ENCODE data around the gene CMYA5. TPM values are rescaled to one million over a fixed set of nuclear protein-coding genes. Genes with fewer than 3 reads are reported as not detected.
"Not testable (repeated sequence)": the region's sequence is repeated elsewhere in the genome, so short reads cannot be mapped to it uniquely, and the experiment has no call there.

The CMYA5 gene
- total and polyA plus RNA-seq, 5 donors from 2014 or later = 0.05 to 0.10 TPM; not detected in 3

- no peaks in the 10 kb centered on the region for H3K36me3 ChIP-seq (ENCODE audit: control insufficient read depth, insufficient read depth, low read length)
- H3K4me3 ChIP-seq (ENCODE audit: low read depth, low read length) = no peak overlapping the region
- Mint-ChIP-seq H3K4me3 (no peak overlapping the region), H3K4me1 (peaks cover 0 to 5% (median under 1%) of the 10 kb centered on the region in 4 donors), H3K36me3 (peaks cover 4% of the 10 kb centered on the region), H3K27ac (no peak overlapping the region), H3K27me3 (no peaks in the 10 kb centered on the region), H3K9me3 (peaks cover 0 to 4% (median 0%) of the 10 kb centered on the region in 7 donors)
- DNase-seq = no peak
- no peak overlapping the region for H3K27ac ChIP-seq (ENCODE audit: insufficient read depth, low read length, poor library complexity, severe bottlenecking)
- H3K9me3 ChIP-seq (ENCODE audit: control insufficient read depth in 2 of 2, low read length in 2 of 2) = no peaks in the 10 kb centered on the region
- ATAC-seq (ENCODE audit: low read depth in 2 of 2) = no peak
- H3K4me1 ChIP-seq (ENCODE audit: control insufficient read depth, insufficient read depth, low read length, poor library complexity, severe bottlenecking) = no peaks in the 10 kb centered on the region
- no peaks in the 10 kb centered on the region for H3K27me3 ChIP-seq (ENCODE audit: control insufficient read depth, insufficient read depth, low read length)
Observed at GRCh38 chr5:79703381-79703645, 13.7 kb downstream of the CMYA5 start.

GRCh38 chr5:79704553-79704952 is 14.9 kb downstream of the CMYA5 start:
- H3K36me3 Mint-ChIP-seq = peaks cover 4% of the 10 kb centered on the region
- no peak overlapping the region for H3K27ac Mint-ChIP-seq
- H3K27me3 Mint-ChIP-seq = no peaks in the 10 kb centered on the region
- H3K27me3 ChIP-seq (ENCODE audit: control insufficient read depth, insufficient read depth, low read length) = no peaks in the 10 kb centered on the region
- H3K4me1 Mint-ChIP-seq = peaks cover 0 to 3% (median under 1%) of the 10 kb centered on the region in 4 donors
- H3K4me1 ChIP-seq (ENCODE audit: control insufficient read depth, insufficient read depth, low read length, poor library complexity, severe bottlenecking) = no peaks in the 10 kb centered on the region
- no peak for DNase-seq
- H3K4me3 ChIP-seq (ENCODE audit: low read depth, low read length) = no peak overlapping the region
- peaks cover 0 to 4% (median 0%) of the 10 kb centered on the region in 7 donors for H3K9me3 Mint-ChIP-seq
- no peaks in the 10 kb centered on the region for H3K36me3 ChIP-seq (ENCODE audit: control insufficient read depth, insufficient read depth, low read length)
- H3K9me3 ChIP-seq (ENCODE audit: control insufficient read depth in 2 of 2, low read length in 2 of 2) = no peaks in the 10 kb centered on the region
- no peak for ATAC-seq (ENCODE audit: low read depth in 2 of 2)
- H3K27ac ChIP-seq (ENCODE audit: insufficient read depth, low read length, poor library complexity, severe bottlenecking) = no peak overlapping the region
- H3K4me3 Mint-ChIP-seq = no peak overlapping the region

GRCh38 chr5:79705632-79706031 is 16.0 kb downstream of the CMYA5 start:
- no peaks in the 10 kb centered on the region for H3K27me3 ChIP-seq (ENCODE audit: control insufficient read depth, insufficient read depth, low read length)
- DNase-seq = no peak
- H3K4me3 ChIP-seq (ENCODE audit: low read depth, low read length) = no peak overlapping the region
- peaks cover 0 to 4% (median 0%) of the 10 kb centered on the region in 7 donors for H3K9me3 Mint-ChIP-seq
- ATAC-seq (ENCODE audit: low read depth in 2 of 2) = no peak
- H3K36me3 ChIP-seq (ENCODE audit: control insufficient read depth, insufficient read depth, low read length) = no peaks in the 10 kb centered on the region
- H3K27ac Mint-ChIP-seq = no peak overlapping the region
- peaks cover 0 to 2% (median 0%) of the 10 kb centered on the region in 4 donors for H3K4me1 Mint-ChIP-seq
- H3K36me3 Mint-ChIP-seq = peaks cover 4% of the 10 kb centered on the region
- H3K4me3 Mint-ChIP-seq = no peak overlapping the region
- H3K9me3 ChIP-seq (ENCODE audit: control insufficient read depth in 2 of 2, low read length in 2 of 2) = no peaks in the 10 kb centered on the region
- no peaks in the 10 kb centered on the region for H3K27me3 Mint-ChIP-seq
- H3K4me1 ChIP-seq (ENCODE audit: control insufficient read depth, insufficient read depth, low read length, poor library complexity, severe bottlenecking) = no peaks in the 10 kb centered on the region
- no peak overlapping the region for H3K27ac ChIP-seq (ENCODE audit: insufficient read depth, low read length, poor library complexity, severe bottlenecking)

GRCh38 chr5:79706317-79706716 is 16.7 kb downstream of the CMYA5 start:
- not testable (repeated sequence) for ATAC-seq (ENCODE audit: low read depth in 2 of 2); H3K9me3 ChIP-seq (ENCODE audit: control insufficient read depth in 2 of 2, low read length in 2 of 2); H3K27me3 Mint-ChIP-seq; H3K27ac Mint-ChIP-seq; H3K36me3 Mint-ChIP-seq; H3K4me3 ChIP-seq (ENCODE audit: low read depth, low read length); H3K36me3 ChIP-seq (ENCODE audit: control insufficient read depth, insufficient read depth, low read length); H3K27ac ChIP-seq (ENCODE audit: insufficient read depth, low read length, poor library complexity, severe bottlenecking); H3K4me3 Mint-ChIP-seq; H3K9me3 Mint-ChIP-seq; H3K4me1 ChIP-seq (ENCODE audit: control insufficient read depth, insufficient read depth, low read length, poor library complexity, severe bottlenecking); H3K4me1 Mint-ChIP-seq; DNase-seq; H3K27me3 ChIP-seq (ENCODE audit: control insufficient read depth, insufficient read depth, low read length)

- Mint-ChIP-seq H3K36me3 (peaks cover 4% of the 10 kb centered on the region), H3K4me1 (peaks cover 0 to 2% (median 0%) of the 10 kb centered on the region in 4 donors), H3K4me3 (no peak overlapping the region), H3K27me3 (peaks cover 5% of the 10 kb centered on the region), H3K27ac (no peak overlapping the region), H3K9me3 (peaks cover 0 to 4% (median 0%) of the 10 kb centered on the region in 7 donors)
- Histone ChIP-seq H3K27me3 (ENCODE audit: control insufficient read depth, insufficient read depth, low read length) (no peaks in the 10 kb centered on the region), H3K4me1 (ENCODE audit: control insufficient read depth, insufficient read depth, low read length, poor library complexity, severe bottlenecking) (no peaks in the 10 kb centered on the region), H3K27ac (ENCODE audit: insufficient read depth, low read length, poor library complexity, severe bottlenecking) (no peak overlapping the region), H3K9me3 (ENCODE audit: control insufficient read depth in 2 of 2, low read length in 2 of 2) (no peaks in the 10 kb centered on the region), H3K36me3 (ENCODE audit: control insufficient read depth, insufficient read depth, low read length) (no peaks in the 10 kb centered on the region), H3K4me3 (ENCODE audit: low read depth, low read length) (no peak overlapping the region)
- ATAC-seq (ENCODE audit: low read depth in 2 of 2) (no peak), DNase-seq (no peak)
Observed at GRCh38 chr5:79707535-79707934, 17.9 kb downstream of the CMYA5 start.

- no peak overlapping the region for H3K4me3 Mint-ChIP-seq
Observed at GRCh38 chr5:79712741-79713140, 23.1 kb downstream of the CMYA5 start.

GRCh38 chr5:79713727-79714126 is 24.1 kb downstream of the CMYA5 start:
- H3K36me3 ChIP-seq (ENCODE audit: control insufficient read depth, insufficient read depth, low read length) = no peaks in the 10 kb centered on the region
- H3K4me3 ChIP-seq (ENCODE audit: low read depth, low read length) = no peak overlapping the region
- no peaks in the 10 kb centered on the region for H3K27me3 ChIP-seq (ENCODE audit: control insufficient read depth, insufficient read depth, low read length)
- no peak overlapping the region for H3K27ac ChIP-seq (ENCODE audit: insufficient read depth, low read length, poor library complexity, severe bottlenecking)
- H3K4me1 ChIP-seq (ENCODE audit: control insufficient read depth, insufficient read depth, low read length, poor library complexity, severe bottlenecking) = no peaks in the 10 kb centered on the region
- H3K4me1 Mint-ChIP-seq = no peaks in the 10 kb centered on the region
- H3K9me3 Mint-ChIP-seq = peaks cover 0 to 2% (median 0%) of the 10 kb centered on the region in 7 donors
- ATAC-seq (ENCODE audit: low read depth in 2 of 2) (no peak), DNase-seq (no peak)
- H3K4me3 Mint-ChIP-seq = no peak overlapping the region
- no peaks in the 10 kb centered on the region for H3K36me3 Mint-ChIP-seq
- no peak overlapping the region for H3K27ac Mint-ChIP-seq
- peaks cover 0 to 1% of the 10 kb centered on the region in 2 experiments for H3K9me3 ChIP-seq (ENCODE audit: control insufficient read depth in 2 of 2, low read length in 2 of 2)
- H3K27me3 Mint-ChIP-seq = peaks cover 10% of the 10 kb centered on the region

More at GRCh38 chr5:79712741-79713140, 23.1 kb downstream of the CMYA5 start:
- H3K4me1 ChIP-seq (ENCODE audit: control insufficient read depth, insufficient read depth, low read length, poor library complexity, severe bottlenecking) = no peaks in the 10 kb centered on the region
- no peak for ATAC-seq (ENCODE audit: low read depth in 2 of 2)
- peaks cover 0 to 2% (median 0%) of the 10 kb centered on the region in 7 donors for H3K9me3 Mint-ChIP-seq
- peaks cover 10% of the 10 kb centered on the region for H3K27me3 Mint-ChIP-seq
- no peak overlapping the region for H3K27ac ChIP-seq (ENCODE audit: insufficient read depth, low read length, poor library complexity, severe bottlenecking)
- H3K36me3 Mint-ChIP-seq = no peaks in the 10 kb centered on the region
- no peaks in the 10 kb centered on the region for H3K27me3 ChIP-seq (ENCODE audit: control insufficient read depth, insufficient read depth, low read length)
- H3K4me3 ChIP-seq (ENCODE audit: low read depth, low read length) = no peak overlapping the region
- H3K27ac Mint-ChIP-seq = no peak overlapping the region
- no peaks in the 10 kb centered on the region for H3K9me3 ChIP-seq (ENCODE audit: control insufficient read depth in 2 of 2, low read length in 2 of 2)
- no peaks in the 10 kb centered on the region for H3K4me1 Mint-ChIP-seq
- DNase-seq = no peak
- H3K36me3 ChIP-seq (ENCODE audit: control insufficient read depth, insufficient read depth, low read length) = no peaks in the 10 kb centered on the region

- Histone ChIP-seq H3K4me1 (ENCODE audit: control insufficient read depth, insufficient read depth, low read length, poor library complexity, severe bottlenecking) (no peaks in the 10 kb centered on the region), H3K27me3 (ENCODE audit: control insufficient read depth, insufficient read depth, low read length) (peaks cover 2% of the 10 kb centered on the region), H3K4me3 (ENCODE audit: low read depth, low read length) (no peak overlapping the region), H3K27ac (ENCODE audit: insufficient read depth, low read length, poor library complexity, severe bottlenecking) (no peak overlapping the region), H3K36me3 (ENCODE audit: control insufficient read depth, insufficient read depth, low read length) (no peaks in the 10 kb centered on the region), H3K9me3 (ENCODE audit: control insufficient read depth in 2 of 2, low read length in 2 of 2) (peaks cover 14 to 18% of the 10 kb centered on the region in 2 experiments)
- H3K27me3 Mint-ChIP-seq = peaks cover 5% of the 10 kb centered on the region
- no peak overlapping the region for H3K27ac Mint-ChIP-seq
- H3K9me3 Mint-ChIP-seq = peaks cover 2 to 16% (median 6%) of the 10 kb centered on the region in 7 donors
- no peaks in the 10 kb centered on the region for H3K36me3 Mint-ChIP-seq
- no peak for DNase-seq
- H3K4me1 Mint-ChIP-seq = no peaks in the 10 kb centered on the region
- no peak for ATAC-seq (ENCODE audit: low read depth in 2 of 2)
- H3K4me3 Mint-ChIP-seq = no peak overlapping the region
Observed at GRCh38 chr5:79716839-79717238, 27.2 kb downstream of the CMYA5 start.

All from CD4-positive, CD25-positive, alpha-beta regulatory T cell (primary cell).